Activated naive CD8-positive, alpha-beta T cell treated with anti-CD3 and anti-CD28 coated beads, Interleukin-2, amount 50 U/mL, for 16 hours (primary cell): ENCODE measurements around the gene ELF1.
"Not testable (repeated sequence)": the region's sequence is repeated elsewhere in the genome, so short reads cannot be mapped to it uniquely, and the experiment has no call there.

Experiments used
- DNase-seq: peaks from one replicate; pipeline ENCODE4 v3.0.0-alpha.2; 2020; ENCODE audit warnings: low read depth, low spot score

The ELF1 gene

GRCh38 chr13:40983259-40983658, 35.9 kb downstream of the ELF1 start:
- DNase-seq = no peak

GRCh38 chr13:40982772-40983171, 36.3 kb downstream of the ELF1 start:
- no peak for DNase-seq

DNA sequence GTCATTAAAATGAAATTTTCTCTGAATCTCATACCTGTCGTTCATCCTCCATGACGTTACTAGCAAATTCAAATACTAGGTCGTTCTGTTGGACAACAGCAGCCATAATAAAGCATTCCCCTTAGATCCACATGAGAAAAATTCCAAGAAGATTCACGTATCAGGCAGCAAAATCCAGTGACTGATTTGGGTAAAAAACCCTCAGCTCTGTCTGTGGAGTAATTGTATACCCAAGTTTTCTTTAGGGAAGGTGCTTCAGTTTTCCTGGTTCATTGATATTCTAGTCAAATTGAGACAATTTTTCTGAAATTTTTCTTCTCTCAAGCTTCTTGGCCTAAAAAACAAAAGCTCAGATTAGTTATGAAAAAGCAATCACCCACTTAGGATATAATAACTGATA, 37.2 kb downstream of the ELF1 start:
- no peak for DNase-seq

- no peak for DNase-seq
Measured at GRCh38 chr13:40981361-40981760, 37.8 kb downstream of the ELF1 start.

GRCh38 chr13:40980461-40980860, 38.7 kb downstream of the ELF1 start:
- DNase-seq = no peak

DNA sequence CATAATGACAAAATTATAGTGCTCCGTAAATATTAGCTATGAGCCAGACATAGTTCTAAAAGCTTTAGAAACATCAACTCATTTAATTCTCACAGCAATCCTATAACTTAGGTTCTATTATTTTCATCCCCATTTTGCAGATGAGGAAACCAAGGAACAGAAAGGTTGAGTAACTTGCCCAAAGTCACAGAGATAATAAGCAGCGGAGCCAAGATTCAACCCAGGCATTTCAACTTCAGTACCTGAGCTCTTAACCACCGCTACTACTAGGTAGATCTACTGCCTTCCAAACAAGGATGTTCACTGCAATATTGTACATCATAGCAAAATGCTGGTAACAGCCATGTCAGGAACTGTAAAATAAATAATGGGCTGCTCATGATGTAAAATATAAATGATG, 39.9 kb downstream of the ELF1 start:
- no peak for DNase-seq

DNA sequence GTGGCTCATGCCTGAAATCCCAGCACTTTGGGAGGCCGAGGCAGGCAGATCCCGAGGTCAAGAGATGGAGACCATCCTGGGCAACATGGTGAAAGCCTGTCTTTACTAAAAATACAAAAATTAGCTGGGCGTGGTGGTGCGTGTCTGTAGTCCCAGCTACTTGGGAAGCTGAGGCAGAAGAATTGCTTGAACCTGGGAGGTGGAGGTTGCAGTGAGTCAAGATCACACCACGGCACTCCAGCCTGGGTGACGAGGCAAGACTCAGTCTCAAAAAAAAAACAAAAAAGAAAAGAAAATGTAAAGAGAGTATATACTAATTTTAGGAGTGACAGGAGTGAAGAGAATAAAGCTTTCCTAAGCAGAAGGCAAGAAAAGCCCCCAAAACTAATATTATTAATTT, 41.0 kb downstream of the ELF1 start:
- not testable (repeated sequence) for DNase-seq

DNA sequence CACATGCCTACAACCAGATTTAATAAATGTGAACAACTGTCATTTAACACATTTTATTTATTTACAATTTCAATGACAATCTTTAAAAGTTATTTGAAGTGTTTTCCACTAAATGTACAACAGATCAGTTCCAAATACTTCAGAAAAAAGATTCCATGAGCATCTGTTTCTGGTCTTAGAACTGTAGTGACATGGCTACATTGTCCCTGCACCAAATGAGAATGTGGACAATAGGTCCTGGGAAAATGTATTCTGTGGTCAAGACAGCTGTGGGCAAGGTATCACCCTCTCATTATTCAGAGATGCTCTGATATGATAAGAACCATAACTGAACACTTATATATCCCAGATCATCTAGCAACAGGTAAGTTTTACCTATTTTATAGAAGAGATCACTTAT, 43.7 kb downstream of the ELF1 start:
- no peak for DNase-seq

- DNase-seq = no peak
Measured at GRCh38 chr13:40974460-40975407, 44.4 kb downstream of the ELF1 start.

- no peak for DNase-seq
Measured at GRCh38 chr13:40973409-40973808, 45.7 kb downstream of the ELF1 start.

DNA sequence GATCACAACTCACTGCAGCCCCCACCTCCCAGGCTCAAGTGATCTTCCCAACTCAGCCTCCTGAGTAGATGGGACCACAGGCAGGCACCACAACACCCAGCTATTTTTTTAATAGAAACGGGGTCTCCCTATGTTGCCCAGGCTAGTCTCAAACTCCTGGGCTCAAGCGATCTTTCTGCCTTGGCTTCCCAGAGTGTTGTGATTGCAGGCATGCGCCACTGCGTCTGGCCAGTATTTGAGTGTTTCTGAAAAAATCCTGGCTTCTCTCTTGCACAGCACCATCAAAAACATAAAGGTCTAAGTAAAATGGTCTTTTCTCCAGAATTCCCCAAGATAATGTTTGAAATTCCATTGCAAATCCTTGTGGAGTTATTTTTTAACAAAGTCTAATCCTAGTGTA, 47.8 kb downstream of the ELF1 start:
- no peak for DNase-seq

- no peak for DNase-seq
Measured at GRCh38 chr13:40970803-40971202, 48.3 kb downstream of the ELF1 start.

DNA sequence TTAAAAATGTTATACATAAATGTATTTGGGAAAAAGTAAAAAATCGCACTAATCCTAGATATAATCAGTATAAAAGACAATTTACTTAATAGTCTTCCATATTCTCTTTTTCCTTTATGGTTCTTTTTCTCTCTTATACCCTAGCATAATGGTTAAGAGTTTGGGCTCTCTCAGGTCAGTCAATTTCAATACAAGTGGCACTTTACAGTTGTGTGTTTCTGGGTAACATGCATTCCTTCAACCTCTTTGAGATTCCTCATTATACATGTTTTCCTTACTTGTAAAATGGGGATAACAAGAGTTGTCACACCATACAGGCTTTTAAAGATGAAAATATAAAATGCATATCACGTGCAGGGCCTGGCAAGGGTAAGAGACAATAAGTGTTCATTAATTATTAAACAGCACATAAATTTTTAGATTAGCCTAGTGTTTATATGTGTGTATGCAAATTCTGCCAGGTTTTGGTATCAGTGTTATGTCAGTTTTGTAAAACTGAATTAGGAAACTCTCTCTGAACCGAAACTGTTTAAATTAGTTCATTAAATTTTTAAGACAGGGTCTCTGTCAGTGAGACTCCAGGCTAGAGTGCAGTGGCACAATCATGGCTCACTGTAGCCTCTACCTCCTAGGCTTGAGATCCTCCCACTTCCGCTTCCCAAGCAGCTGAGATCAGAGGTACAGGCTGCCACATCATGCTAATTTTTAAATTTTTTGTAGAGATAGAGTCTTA, 49.8 kb downstream of the ELF1 start:
- no peak for DNase-seq

DNA sequence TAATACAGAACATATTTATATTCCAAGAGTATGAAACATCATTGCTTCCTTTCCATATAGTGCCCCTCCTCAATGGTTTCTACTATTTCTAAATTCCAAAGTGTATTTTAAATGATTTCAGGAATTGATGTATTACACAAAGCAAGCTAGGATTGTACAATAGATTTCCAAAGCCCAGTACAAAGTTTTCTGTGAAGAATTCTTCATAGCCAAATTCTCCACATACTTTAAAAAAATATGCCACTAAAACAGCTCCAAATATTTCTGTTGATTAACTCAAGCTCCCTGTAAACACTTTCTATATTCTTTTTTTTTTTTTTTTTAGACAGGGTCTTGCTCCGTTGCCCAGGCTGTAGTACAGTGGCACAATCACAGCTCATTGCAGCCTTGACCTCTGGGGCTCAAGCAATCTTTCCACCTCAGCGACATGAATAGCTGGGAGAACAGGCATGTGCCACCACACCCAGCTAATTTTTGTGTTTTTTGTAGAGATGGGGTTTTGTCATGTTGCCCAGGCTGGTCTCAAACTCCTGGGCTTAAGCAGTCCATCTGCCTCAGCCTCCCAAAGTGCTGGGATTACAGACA, 50.6 kb downstream of the ELF1 start:
- DNase-seq = no peak

- DNase-seq = no peak
Measured at GRCh38 chr13:40966298-40966697, 52.8 kb downstream of the ELF1 start.

GRCh38 chr13:40963927-40964326, 55.2 kb downstream of the ELF1 start:
- DNase-seq = no peak

GRCh38 chr13:40961826-40962225, 57.3 kb downstream of the ELF1 start:
- no peak for DNase-seq

- no peak for DNase-seq
Measured at GRCh38 chr13:40961214-40961613, 57.9 kb downstream of the ELF1 start.

- no peak for DNase-seq
Measured at GRCh38 chr13:40960716-40961115, 58.4 kb downstream of the ELF1 start.

DNA sequence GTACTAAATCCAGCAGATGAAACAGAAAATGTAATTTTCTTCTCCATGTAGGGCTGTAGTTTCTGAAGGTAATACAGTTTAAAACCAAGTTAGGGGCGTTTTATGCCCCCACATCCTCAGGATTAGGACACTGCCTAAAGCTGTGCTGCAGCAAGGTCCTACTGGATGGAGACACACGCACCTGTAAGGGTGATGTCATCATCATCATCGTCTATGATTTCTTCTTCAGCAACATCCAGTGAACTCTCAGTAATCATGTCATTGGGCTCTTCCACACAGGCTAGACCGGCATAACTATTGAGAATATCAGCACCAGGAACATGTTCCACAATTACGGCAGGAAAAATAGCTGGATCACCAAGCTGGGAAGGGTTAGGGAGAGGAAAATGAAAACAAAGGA, 60.5 kb downstream of the ELF1 start:
- no peak for DNase-seq

DNA sequence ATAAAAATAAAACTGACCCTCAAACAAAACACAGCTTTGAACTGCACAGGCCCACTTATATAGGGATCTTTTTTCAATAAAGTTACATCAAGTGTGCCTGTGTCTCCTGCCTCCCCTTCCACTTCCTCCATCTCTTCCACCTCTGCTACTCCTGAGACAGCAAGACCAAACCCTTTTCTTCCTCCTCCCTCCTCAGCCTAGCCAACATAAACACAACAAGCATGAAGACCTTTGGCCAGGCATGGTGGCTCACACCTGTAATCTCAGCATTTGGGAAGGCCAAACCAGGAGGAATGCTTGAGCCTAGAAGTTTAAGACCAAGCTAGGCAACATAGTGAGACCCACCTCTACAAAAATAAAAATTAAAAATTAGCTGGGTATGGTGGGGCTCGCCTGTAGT, 72.6 kb downstream of the ELF1 start:
- no peak for DNase-seq

- no peak for DNase-seq
Measured at GRCh38 chr13:40943073-40943472, 76.0 kb downstream of the ELF1 start.

DNA sequence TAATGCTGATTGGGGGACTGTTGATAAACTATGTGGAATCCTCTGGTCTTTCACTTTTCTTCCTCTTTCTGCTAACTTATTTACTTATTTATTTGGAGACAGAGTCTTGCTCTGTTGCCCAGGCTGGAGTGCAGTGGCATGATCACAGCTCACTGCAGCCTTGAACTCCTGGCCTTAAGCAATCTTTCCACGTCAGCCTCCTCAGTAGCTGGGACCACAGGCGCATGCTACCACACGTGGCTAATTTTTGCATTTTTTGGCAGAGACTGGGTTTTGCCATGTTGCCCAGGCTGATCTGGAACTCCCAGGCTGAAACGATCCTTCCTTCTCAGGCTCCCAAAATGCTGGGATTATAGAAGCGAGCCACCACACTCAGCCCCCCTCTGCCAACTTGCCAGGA, 77.5 kb downstream of the ELF1 start:
- no peak for DNase-seq
